Heart left ventricle (tissue), 13 donors: ENCODE measurements around the gene DYNC1I1.

Experiments
- CTCF ChIP-seq, 12 donors: fragments of 200-600 bp; sonication (generic) in 4 of 12; IDR thresholded peaks; one replicate each; pipeline versions ENCODE4 v1.5.0 to v1.8.0; 2018 to 2022; ENCODE audit warnings: antibody characterized with exemption in 12 of 12, mild to moderate bottlenecking in 5 of 12
- POLR2A ChIP-seq, 2 donors: fragments of 450-650 bp; IDR thresholded peaks; one replicate each; pipeline ENCODE4 v1.6.1; 2017; ENCODE audit warnings: antibody characterized with exemption in 2 of 2, mild to moderate bottlenecking in 2 of 2, moderate library complexity in 2 of 2
- donor health status: ischemic (EF 13 %, LVEDD 7.1; RV severe dilation, severe dysfunction).
- donor health status: DM: no; HTN: yes; CAD: no.
- donor health status: DM: no; HTN: no; CAD: no.
- donor health status: ischemic (EF 25% LVEDD 6.9; RV normal size, moderate dysfunction).
- donor health status: ischemic (EF 25% LVEDD 5.7; RV mildly dilated, moderate dysfunction).
- donor health status: ischemic (EF 35%, LVEDD 5.7; RV mildly dilated, moderate dysfunction).
- donor health status: nonischemic (EF 11% LVEDD 7.7; RV severe dilation, severe dysfunction).
- donor health status: DM: yes; HTN: yes; CAD: no.
- donor health status: PGD.
- donor health status: ischemic (EF 29% LVEDD 5.4; RV normal size, mild dysfunction).
- donor health status: nonischemic (EF 23%, LVEDD 6.1; RV moderate dilation, normal function).

GRCh38 chr7:96004578-96004977 lies 232.2 kb downstream of the DYNC1I1 start:
- TF ChIP-seq POLR2A (IDR thresholded peaks at IDR 0.05) (no peak), CTCF (IDR thresholded peaks at IDR 0.05) (peak in 1 of 12 donors; percentile 8)
